ENCODE measurements around the gene FAM163A.
"Not testable (repeated sequence)": the region's sequence is repeated elsewhere in the genome, so short reads cannot be mapped to it uniquely, and the experiment has no call there.

The FAM163A gene

DNA sequence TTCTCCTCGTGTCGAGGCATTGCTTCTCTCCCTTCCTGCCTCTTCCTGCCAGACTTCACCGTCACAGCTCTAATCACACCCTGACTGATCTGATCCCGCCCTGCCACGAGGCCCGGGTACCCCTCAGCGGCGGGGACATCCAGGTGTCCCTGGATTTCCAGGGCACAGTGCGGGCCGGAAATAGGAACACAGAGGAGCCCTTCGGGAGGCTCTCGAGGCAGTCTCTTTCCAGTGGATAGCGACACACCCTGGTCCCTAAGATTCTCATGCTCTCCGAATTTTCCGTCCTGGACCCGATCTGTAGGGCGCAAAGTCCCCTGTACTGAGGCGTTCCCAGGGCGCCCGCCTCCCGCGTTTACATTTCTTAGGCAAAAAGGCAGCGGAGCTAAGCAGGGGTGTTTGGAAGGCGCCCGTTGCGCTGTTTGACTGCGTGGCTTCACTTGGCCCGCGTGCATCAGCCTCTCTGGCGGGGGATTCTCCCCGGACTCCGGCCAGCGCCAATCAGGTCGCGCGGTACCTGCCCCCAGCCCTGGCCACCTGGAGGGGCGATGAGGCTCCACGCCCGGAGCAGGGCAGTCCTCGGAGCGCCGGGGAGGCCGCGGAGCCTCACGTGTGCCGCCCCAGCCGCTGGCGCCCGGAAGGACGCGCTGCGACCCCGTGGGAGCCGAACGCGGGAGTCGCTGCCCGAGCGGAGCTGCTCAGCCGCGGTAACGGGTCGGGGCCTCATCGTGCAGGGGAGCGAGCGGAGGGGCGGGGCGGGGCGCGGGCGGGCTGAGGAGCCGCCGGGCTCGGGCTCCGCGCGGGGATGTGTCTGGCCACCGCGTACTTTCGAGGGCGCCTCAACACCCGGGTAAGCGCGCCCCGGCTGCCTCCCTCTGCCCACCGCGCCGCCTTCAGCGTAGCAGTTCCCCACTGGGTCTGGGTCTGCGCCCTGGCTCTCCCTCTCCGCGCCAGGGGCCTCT is at the start of gene FAM163A:
FAM163A (plus strand) TSS at position 575 of the 962 bp plus-strand sequence. CDS start 69,807 bp downstream, outside the sequence.
- DNase-seq = peak; percentile 5

DNA sequence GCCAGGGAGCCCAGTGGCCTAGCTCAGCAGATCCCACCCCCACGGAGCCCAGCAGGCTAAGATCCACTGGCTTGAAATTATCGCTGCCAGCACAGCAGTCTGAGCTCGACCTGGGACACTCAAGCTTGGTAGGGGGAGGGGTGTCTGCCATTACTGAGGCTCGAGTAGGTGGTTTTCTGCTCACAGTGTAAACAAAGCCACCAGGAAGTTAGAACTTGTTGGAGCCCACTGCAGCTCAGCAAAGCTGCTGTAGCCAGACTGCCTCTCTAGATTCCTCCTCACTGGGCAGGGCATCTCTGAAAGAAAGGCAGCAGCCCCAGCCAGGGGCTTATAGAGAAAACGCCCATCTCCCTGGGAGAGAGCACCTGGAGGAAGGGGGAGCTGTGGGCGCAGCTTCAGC is 48.6 kb upstream of the FAM163A start:
- not testable (repeated sequence) for DNase-seq

DNA sequence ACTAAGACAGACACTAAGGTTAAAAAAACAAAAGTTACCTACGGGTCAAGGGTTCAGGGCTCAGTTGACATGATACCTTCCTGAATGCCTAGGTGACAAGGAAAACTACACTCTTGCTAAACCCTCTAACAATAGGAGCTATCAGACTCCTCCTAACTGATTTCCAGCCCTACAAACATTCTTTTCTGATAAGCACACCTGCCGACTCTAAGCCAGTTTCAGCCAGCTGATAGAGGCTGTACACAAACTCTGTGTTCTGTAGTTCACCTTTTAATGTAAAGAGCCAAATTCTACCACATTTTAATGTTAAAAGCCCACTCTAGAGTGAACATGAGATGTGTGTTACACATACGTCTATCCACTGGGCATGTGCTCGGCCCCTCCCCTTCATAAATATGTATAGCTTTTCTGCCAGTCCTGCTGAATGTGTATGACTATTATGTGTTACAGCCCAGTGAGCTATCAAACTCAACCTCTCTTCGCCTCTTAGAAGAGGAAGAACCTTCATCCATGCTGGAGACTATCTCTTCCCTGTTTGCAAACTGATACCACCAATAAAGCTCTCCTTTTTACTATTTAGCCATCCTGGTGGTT is 40.0 kb upstream of the FAM163A start:
- no peak for DNase-seq

DNA sequence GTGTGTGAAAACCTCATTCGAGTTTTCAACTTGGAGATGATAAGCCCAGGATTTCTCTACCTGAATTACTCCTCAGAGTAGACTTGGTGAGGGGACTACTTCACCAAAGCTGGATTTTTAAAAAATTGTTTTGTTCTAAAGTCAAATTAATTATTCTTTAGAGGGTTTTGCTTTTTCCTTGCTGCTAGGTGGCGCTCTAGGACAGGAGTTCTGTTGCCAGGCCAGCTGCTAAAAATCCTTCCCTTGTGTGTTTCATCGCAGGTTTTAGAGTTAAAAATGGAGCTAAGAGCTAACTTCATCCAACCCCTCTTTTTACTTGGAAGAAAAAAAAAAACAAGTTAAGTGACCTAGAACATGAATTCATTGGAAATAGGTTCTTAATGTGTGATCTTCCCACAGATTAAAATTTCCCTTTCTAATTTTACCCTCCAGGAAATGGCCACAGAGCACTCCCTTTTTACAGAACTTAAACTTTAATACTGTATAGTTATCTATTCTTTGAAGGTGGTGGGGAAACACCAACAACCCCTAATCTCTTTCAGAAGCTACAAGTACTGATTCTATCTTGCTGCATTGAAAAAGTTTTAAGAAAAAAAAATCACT is 36.7 kb upstream of the FAM163A start:
- peak; percentile 1 for DNase-seq

DNA sequence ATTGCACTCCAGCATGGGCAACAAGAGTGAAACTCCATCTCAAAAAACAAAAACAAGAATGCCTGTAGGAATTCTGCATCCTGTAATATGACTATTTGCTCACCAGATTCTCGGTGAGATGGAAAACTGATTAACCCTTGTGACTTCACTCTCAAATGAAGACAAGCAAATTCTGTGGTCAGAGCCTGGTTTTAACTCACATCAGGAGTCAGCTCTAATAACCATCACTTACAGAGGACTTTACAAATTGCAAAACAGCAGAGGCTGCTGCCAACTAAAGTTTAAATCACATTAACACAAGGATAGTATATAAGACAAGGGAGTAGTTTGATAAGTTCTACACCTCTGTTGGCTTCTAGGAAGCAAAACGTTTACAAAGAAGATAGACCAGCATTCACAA is 35.7 kb upstream of the FAM163A start:
- no peak for DNase-seq

DNA sequence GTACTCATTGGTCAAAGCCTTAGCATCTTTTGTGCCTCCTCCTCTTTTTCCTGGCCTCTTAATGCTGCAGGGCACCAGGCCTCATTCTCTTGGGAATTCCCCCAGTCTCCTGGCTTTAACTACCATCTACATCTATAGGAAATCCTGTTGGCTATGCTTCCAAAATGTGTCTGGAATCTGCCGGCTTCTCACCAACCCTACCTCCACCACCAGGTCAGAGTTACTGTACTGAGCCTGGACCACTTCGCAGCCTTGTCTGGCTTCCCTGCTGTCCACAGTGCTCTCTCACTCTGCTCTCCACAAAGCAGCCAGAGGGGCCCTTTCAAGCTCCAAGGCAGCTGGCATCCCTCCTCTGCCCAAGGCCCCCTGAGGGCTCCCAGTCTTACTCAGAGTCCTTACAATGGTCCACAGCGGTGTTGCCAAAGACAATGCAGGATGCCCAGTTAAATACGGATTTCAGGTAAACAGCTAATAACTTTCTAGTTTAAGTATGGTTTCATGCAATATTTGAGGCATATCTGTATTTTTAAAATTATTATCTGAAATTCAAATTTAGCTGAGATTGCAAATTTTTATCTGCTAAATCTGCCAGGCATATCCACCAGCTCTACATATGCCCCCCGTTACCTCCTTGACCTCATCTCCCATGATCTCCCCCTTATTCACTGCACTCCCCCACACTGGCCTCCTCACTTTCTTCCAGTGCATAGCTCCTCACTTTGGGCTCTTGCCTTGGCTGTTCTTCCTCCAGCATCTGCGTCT is 34.5 kb upstream of the FAM163A start:
- no peak for DNase-seq

DNA sequence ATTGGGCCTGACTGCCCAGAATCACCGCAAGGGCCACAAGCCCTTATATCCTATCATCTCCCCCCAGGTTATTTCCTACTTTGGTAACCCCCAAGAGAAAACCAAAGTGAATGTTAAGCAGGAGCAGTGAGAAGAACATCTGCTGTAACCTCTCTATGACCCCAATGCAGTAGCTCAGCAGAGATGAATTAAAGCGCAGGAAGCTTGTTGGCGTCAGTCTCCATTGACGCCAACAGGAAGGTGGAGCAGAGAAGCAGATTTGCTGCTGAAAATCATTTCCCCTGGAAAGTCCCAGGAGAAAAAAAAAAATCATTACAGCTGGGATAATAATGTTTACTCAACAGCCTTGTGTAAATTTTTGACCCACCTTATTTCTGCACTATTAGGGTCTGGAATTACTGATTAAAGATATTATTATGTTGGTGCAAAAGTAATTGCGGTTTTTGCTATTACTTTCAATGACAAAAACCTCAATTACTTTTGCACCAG is 33.2 kb upstream of the FAM163A start:
- DNase-seq = no peak

DNA sequence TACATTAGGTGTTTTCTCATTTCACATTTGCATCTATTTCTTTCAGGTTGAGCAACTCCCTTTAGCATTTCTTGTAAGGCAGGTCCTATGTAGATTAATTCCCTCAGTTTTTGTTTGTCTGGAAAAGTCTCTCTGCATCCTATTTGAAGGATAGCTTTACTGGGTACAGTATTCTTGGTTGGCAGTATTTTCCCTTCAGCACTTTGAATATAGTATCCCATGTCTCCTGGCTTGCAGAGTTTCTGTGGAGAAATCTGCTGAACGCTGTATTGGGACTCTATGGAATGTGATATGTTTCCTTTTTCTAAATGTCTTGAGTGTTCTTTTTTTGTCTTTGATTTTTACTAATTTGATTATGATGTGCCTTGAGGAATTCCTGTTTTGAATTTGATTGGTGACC is 28.9 kb upstream of the FAM163A start:
- no peak for DNase-seq

DNA sequence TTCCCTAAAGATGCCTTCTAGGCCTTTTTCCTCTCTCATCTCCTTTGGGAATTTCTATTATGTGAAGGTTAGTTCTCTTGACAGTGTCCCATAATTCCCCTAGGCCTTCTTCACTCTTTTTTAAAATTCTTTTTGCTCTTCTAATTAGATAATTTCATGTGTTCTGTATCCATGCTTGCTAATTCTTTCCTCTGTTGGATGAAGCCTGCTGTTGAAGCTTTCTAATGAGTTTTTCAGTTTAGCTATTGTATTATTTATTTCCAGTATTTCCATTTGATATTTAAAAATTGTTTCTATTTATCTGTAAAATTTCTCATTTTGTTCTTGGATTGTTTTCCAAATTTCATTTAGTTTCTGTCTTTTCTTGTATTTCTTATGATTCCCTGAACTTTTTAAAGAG is 28.5 kb upstream of the FAM163A start:
- DNase-seq = no peak

DNA sequence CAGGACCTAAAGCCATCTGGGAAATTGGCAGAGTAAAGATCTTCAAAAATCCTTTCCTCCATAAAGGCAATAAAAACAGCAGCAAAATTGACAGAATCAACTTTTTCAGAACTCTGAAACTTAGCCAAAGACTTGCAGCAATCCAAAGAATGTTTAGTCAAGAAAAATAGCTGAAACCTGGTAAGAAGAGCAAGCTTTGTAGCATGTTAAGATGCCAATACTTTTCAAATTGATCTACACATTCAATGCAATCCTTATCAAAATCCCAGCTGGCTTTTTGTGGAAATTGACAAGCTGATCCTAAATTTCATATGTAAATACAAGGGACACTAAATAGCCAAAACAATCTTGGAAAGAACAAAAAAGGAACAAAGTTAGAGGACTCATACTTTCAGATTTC is 23.8 kb upstream of the FAM163A start:
- no peak for DNase-seq

DNA sequence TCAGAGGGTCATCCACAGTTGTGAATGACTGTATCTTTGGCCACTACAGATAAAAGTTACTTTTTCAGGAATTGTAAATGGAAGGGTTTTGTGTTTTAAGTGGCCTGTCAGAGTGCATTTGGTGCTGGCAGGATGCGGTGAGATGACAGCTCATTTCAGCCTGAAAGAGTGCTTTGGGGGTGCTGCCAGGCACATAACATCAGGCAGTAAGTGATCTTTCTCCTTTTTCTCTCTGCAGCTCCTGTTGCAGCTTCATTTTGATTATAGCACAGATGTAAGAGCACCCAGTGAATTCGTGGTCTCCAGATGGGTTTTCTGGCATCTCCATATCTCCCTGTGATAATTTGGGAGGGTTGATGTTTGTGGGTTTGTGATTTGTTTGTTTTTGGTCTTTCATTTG is 14.8 kb upstream of the FAM163A start:
- DNase-seq = no peak

DNA sequence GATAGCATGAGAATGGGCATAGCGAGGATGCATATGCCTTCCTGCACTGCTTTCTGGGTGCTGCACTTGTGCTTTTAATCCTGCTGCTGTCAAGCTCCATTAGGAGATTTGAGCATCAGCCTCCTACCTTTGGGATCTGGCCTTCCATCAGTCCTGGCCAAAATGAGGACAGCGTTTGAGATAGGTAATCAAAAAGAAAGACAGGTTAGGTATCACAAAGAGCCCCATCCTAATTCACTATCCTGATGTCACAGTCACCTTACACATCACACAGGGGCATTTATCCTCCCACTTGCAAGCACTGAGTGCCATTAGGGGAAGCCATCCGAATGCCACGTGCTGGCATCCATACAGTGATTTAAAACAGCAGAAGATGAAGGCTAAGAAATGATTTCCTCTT is 13.2 kb upstream of the FAM163A start:
- no peak for DNase-seq

DNA sequence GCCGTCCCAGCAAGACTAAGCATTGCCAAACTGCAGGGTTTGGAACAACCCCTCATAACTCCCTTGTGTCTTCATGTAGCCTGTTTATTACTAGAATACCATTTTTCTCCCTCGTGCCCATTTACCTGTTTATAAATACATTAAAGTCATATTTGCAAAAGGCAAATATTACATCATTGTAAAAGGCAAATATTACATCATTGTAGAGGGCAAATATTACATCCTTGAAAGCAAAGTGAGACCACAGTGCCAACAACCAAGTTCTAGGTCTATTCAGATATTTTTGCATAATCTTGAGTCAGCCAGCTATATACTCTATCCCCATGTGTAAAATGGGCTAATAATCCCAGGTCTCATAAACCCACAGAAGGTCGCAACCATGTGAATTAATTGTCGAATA is 11.4 kb upstream of the FAM163A start:
- DNase-seq = no peak

DNA sequence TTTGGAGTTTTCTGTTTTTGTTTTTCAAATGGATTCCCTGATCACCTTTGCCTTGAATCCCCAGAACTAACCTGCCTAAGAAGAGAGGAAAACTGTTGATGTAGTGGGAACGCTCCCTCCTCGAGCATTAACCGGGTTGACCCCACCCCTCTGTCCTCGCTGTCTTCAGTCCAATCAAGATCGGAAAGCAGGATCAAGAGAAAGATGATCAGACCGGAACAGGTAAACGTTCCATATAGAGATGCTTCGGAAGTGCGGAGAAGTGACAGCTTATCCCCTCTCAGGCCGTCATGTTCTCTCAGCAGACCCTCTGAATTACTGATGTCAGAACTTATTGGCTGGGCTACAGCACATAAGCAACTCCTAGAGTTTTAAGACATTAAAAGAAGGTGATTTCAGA is 800 bp upstream of the FAM163A start:
- no peak for DNase-seq

DNA sequence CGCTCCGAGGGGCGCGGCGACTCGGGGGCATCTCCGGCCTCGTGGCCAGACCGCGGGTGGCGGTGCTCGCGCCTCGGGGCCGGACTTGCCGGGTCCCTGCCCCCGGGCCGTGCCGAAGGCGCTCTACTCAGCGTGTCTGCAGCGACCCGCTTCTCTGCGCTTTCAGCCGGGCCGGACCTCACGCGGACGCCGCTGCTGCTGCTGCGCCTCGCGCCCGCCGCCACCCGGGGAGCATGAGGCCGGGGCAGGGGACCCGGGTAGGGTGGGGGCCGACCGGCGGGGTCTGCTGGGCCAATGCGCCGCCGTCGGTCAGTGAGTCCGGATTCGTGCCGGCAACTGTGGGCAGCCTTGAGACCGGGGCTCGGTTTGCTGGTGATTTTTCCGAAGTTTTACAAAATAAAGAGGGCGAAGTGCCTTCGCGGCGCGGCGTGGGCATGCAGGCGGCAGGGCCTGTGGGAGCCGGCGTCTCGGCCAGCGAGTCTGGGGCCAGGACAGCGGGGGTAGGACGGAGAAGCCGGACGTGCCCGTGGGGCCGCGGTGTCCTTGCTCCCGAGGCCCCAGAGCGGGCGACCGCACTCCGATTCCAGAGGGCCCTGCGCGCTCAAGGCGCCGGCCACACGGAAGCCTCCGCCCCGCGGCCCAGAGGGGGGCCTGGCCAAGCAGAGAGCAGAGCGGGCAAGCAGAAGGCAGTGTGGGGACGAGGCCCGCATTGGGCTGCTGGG is 749 bp downstream of the FAM163A start:
- no peak for DNase-seq

DNA sequence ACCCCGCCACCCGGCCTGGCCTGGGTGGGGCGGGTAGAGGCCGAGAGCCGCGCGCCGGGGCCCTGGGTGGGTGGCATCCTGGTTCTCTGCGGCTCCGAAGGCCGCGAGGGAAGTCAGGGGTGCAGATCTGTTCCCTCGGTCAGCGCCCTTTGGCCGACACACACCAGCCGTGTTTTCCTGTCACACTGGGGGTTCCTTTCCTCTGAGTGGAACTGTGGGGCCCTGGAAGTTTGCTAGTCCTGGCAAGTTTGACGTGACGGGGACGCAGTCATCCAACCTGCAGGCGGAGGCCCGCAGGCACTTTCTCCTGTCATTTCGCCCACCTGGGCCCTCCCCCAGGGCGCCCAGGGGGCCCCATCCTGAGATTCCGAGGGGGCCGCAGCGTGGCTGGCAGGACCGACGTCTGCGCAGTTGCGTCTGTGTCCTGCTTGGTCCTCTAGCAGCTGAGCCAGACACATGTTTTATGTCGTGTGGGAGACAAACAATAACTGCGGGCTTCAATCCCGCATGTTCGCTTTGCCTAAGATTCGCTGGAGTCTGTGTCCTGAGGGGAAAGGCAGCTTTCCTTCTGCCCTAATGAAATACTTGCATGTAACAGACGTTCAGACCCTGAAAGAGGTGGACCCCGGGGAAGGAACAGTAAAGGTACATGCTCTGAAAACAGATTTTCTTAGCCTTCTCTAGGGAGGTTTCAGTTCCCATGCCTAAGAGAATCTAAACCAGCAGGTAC is 1.5 kb downstream of the FAM163A start:
- DNase-seq = no peak

DNA sequence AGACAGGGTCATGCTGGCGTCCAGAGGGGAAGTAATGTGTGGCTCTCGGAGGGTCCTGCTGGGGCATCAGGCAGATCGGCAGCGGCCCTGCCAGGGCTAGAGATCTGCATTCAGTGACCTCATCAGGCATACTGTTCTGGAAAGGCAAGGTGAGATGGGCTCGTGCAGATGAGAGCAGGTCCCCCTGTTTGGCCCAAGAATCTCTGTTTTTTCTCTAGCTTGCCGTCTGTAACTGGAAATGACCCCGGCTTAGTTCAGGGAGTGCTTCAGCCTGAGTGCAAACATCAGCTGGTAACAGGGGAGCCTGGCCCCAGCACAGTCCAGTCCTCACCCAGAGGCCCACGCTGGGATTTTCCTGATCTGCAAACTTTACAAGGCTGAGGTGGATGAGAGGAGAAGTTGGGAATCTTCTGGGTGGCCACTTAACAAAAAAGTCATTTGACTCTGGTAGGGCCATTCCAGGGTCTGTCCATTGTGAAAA is 2.1 kb downstream of the FAM163A start:
- DNase-seq = no peak

DNA sequence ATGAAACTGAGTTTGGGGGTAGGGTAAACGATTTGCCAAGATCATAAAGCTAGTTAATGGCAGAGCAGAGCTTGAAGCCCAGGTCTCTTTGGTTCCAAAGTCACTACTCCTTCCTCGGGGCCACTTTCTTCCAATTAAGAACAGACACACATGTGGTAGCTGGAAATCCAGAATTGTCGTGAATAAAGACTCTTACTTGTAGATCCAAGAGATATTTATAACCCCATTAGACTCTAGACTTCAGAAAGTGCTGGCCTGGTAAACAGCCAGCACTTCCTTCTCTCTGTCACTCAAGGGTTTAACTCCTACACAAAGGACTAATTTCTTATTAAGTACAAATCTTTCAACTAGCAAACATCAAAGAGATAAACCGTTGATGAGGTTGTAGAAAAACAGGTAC is 2.7 kb downstream of the FAM163A start:
- no peak for DNase-seq

DNA sequence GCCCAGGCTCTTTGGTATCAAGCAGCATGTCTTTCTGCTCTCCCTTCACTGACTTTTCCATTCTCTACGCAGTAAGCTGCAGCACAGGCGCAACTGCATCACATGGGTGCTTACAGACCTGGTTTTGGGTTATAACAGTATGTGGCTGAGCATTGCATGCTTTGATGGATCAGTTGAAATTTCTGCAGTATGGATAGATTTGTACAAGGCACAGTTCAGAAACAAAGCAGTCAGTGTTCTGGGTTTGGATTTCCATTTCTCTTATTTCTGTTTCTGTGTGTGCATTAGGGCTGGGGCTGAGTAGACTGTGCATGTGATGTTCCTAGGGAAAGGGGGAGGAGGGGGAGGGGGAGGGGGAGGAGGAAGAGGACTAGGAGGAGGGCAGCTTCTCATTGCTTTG is 4.5 kb downstream of the FAM163A start:
- DNase-seq = no peak

DNA sequence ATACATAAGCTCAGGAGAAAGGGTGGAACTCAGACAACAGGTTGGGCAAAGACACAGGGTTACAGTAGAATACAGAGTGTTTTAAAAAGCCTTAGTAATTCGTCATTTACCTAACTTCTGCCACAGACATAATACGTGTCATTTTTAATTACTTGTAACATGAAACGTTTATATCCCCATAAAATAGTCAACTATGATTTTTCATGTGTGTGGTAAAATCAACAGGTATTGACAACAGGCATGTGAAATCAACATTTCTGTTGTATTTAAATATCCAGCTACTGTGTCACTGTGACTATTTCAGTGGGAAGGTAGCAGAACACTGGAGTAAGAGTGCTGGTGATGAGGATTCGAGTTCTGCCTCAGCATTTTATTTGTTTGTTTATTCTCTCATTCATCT is 5.7 kb downstream of the FAM163A start:
- no peak for DNase-seq

DNA sequence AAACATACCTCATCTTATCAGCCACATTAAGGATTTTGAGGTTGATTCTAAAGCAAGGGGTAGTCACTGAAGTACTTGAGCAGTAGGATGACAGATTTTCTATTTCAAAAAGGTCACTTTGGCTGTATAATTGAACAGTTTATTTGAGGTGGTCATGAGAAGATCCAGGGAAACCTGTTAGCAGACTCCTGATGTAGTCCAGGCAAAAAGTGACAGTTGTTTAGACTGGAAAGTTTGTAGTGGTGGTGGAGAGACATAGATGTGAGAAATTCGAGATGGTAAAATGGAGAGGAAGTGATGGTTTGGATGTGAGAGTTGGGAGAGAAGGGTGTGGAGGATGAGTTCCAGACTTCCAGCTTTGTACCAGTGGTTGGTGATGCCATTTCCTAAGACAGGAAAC is 7.5 kb downstream of the FAM163A start:
- no peak for DNase-seq

DNA sequence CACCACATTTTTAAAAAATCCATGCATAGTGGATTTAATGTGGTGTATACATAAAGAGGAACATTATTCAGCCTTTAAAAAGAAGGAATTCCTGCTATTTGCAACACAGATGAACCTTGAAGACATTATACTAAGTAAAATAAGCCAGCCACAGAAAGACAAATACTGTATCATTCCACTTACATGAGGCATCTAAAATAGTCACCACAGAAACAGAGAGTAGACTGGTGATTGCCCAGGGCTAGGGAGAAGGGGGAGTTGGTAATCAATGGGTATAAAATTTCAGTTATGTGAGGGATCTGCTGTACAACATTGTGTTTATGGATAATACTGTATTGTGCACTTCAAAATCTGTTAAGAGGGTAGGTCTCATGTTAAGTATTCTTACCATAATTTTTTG is 10.0 kb downstream of the FAM163A start:
- DNase-seq = no peak
